ENCODE measurements around the gene OPN1MW3. TPM values are rescaled to one million over a fixed set of nuclear protein-coding genes. Genes with fewer than 3 reads are reported as not detected.
"Not testable (repeated sequence)": the region's sequence is repeated elsewhere in the genome, so short reads cannot be mapped to it uniquely, and the experiment has no call there.

OPN1MW3 gene
- total RNA-seq, result not detected

DNA sequence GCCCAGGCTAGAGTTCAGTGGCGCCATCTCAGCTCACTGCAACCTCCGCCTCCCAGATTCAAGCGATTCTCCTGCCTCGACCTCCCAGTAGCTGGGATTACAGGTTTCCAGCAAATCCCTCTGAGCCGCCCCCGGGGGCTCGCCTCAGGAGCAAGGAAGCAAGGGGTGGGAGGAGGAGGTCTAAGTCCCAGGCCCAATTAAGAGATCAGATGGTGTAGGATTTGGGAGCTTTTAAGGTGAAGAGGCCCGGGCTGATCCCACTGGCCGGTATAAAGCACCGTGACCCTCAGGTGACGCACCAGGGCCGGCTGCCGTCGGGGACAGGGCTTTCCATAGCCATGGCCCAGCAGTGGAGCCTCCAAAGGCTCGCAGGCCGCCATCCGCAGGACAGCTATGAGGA lies at the start of gene OPN1MW3:
Gene OPN1MW3, plus strand, starts transcription at position 301 of the 400 bp plus-strand sequence. Its CDS starts 38 bp downstream, at position 339.
- H3K27ac ChIP-seq; DNase-seq (ENCODE audit: low spot score in 2 of 2); H3K27me3 ChIP-seq; H3K36me3 ChIP-seq; H3K4me3 ChIP-seq; H3K4me1 ChIP-seq; intact Hi-C loops (cut with DNase I); H3K9me3 ChIP-seq: not testable (repeated sequence)

DNA sequence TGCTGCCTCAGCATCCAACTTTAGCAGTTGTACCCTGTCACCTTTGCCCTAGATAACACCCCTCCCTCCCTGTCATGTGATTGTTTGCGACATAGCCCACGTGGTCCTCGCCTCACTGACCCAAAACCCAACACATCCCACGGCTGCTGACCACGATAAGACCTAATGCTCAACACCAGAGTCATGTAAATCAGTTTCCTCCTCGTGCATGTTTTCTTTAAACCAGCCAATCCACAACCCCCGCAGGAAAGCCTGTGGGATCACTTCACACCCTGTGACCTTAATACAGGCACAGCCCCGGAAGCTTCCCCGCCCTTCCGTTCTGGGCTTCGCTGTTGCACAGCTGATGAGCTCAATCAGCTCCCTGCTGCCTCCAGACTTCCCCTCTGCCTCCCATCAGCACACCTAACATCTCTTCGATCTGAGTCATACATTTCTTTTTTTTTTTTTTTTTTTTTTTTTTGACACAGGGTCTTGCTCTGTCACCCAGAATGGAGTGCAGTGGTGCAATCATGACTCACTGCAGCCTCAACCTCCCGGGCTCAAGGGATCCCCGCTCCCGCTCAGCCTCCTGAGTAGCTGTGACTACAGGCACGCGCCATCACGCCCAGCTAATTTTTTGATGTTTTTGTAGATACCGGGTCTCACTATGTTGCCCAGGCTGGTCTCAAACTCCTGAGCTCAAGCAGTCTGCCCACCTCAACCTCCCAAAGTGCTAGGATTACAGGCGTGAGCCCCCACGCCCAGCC lies 47.5 kb upstream of the OPN1MW3 start:
- DNase-seq (ENCODE audit: low spot score in 2 of 2); H3K9me3 ChIP-seq; H3K36me3 ChIP-seq; H3K27ac ChIP-seq; intact Hi-C loops (cut with DNase I); H3K27me3 ChIP-seq; H3K4me3 ChIP-seq; H3K4me1 ChIP-seq: not testable (repeated sequence)

DNA sequence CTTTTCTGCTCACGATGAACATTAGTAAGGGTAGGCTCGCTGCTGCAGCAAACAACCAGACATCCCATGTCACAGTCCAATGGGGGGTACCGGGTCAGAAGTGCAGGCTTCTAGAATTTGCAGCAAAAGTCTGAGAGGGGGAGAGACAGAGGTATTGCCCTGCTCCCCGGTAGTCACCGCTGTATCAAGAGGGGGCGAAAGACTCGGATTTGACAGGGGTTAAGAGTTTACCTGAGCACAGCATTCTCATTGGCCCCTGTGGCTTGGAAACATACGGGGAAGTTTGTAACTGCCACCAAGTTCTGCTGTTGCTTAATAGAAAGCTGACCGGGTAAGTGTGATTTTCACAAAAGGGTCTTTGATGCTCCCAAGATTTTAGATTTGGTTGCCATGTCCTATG lies 46.3 kb upstream of the OPN1MW3 start:
- H3K27ac ChIP-seq; H3K4me3 ChIP-seq; H3K36me3 ChIP-seq; H3K9me3 ChIP-seq; H3K4me1 ChIP-seq; intact Hi-C loops (cut with DNase I); H3K27me3 ChIP-seq: not testable (repeated sequence)
- peak in 1 of 2 donors; percentile 15 for DNase-seq (ENCODE audit: low spot score in 2 of 2)

DNA sequence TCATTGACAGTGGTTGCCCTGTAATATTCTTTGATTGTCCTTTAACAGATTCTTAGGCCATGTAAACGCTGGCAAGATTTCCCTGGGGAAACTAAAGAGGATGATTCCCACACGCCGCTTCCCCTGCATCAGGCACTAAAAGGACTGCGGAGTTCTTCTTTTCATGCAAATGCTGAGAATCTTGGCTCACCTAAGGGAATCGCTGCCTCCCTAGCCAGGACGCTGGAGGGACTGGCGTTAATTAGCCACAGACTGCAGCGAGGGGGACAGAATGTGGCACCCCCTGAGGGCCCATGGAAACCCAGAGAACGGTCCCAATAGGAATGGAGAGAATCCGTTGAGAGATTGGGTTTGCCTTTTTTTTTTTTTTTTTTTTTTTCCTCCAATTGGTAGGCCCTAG lies 45.9 kb upstream of the OPN1MW3 start:
- H3K4me3 ChIP-seq; H3K36me3 ChIP-seq; H3K4me1 ChIP-seq; DNase-seq (ENCODE audit: low spot score in 2 of 2); H3K27ac ChIP-seq; intact Hi-C loops (cut with DNase I); H3K27me3 ChIP-seq; H3K9me3 ChIP-seq: not testable (repeated sequence)

DNA sequence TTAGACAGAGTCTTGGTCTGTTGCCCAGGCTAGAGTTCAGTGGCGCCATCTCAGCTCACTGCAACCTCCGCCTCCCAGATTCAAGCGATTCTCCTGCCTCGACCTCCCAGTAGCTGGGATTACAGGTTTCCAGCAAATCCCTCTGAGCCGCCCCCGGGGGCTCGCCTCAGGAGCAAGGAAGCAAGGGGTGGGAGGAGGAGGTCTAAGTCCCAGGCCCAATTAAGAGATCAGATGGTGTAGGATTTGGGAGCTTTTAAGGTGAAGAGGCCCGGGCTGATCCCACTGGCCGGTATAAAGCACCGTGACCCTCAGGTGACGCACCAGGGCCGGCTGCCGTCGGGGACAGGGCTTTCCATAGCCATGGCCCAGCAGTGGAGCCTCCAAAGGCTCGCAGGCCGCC lies 37.9 kb upstream of the OPN1MW3 start, which contains the start of gene OPN1MW2:
Gene OPN1MW2, plus strand, starts transcription at position 301 of the 400 bp plus-strand sequence. Its CDS starts 60 bp downstream, at position 361.
- H3K27me3 ChIP-seq; H3K9me3 ChIP-seq; H3K27ac ChIP-seq; intact Hi-C loops (cut with DNase I); H3K4me3 ChIP-seq; H3K36me3 ChIP-seq; H3K4me1 ChIP-seq; DNase-seq (ENCODE audit: low spot score in 2 of 2): not testable (repeated sequence)

DNA sequence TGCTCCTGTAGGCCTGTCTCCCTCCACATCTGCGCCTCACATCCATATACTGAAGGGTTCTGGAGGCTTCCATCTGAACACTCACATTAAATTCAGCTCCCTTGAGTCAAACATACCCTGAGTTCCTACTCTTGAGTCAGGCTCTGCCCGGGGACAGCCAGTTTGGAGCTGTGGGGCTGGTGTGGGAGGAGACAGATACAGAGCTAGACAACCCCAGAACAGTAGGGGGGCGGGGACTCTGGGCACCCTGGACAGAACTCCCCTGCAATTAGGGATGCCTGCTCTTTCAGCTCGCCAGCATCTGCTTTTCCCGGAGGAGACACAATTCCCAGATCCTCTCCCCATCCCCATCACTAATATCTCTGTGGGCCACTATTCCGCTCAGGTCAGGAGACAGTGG lies 32.1 kb upstream of the OPN1MW3 start:
- DNase-seq (ENCODE audit: low spot score in 2 of 2); H3K36me3 ChIP-seq; intact Hi-C loops (cut with DNase I); H3K9me3 ChIP-seq; H3K27ac ChIP-seq; H3K27me3 ChIP-seq; H3K4me1 ChIP-seq; H3K4me3 ChIP-seq: not testable (repeated sequence)

DNA sequence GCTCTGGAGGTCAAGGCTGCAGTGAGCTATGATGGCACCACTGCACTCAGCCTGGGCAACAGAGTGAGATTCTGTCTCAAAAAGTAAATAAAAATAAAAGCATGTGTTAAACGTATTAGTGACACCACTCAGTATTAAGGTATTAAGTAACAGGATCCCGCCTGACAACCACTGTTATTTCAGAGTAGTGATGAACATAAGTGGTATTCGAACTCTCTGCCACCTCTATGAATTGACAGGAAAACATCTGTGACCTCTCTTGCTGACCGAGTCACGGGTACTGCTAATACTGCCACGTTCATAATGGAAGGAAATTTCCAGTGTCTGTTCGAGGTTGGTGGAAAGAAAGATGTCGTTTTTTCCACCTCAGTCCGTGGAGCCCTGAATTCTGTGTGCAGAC lies 30.7 kb upstream of the OPN1MW3 start:
- intact Hi-C loops (cut with DNase I); DNase-seq (ENCODE audit: low spot score in 2 of 2); H3K4me3 ChIP-seq; H3K36me3 ChIP-seq; H3K27ac ChIP-seq; H3K27me3 ChIP-seq; H3K4me1 ChIP-seq; H3K9me3 ChIP-seq: not testable (repeated sequence)

DNA sequence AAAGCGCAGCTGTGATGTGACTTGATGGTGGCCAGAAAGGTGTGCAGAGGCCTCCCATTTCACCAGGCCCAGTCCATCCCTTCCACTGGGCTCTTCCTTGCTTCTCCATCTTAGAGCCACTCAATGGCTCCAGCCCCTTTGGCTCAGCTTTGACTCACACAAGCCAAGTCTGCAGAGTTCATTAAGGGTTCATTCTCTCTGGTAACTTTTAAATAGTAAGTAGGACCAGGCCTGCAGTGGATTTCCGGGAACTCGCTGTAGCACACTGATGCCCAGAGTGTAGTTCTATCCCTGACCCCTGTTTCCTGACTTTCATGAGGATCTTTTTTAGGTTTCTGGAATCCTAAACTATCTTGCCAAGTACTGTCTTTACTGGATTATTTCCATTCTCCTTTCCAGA lies 25.9 kb upstream of the OPN1MW3 start:
- H3K36me3 ChIP-seq; DNase-seq (ENCODE audit: low spot score in 2 of 2); intact Hi-C loops (cut with DNase I); H3K27ac ChIP-seq; H3K27me3 ChIP-seq; H3K9me3 ChIP-seq; H3K4me1 ChIP-seq; H3K4me3 ChIP-seq: not testable (repeated sequence)

DNA sequence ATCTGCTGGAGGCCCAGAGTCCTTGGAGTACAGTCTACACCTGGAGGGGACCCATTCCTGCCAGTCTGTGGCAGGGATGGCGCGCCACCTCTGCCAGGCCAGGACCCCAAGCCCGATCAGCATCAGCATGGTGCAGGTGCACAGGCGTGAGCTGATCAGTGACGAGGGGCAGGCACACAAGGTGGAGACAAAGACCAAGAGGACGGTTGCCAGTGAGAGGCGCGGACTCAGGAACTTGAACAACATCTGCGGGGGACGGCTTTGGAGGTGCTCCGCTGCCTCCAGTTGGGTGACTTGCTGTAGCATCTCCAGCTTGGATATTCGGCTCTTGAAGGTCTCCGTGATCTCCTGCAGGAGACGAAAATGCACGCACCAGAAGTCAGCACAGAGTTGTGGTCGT lies 23.8 kb upstream of the OPN1MW3 start:
- H3K36me3 ChIP-seq; H3K27ac ChIP-seq; H3K9me3 ChIP-seq; H3K4me1 ChIP-seq; intact Hi-C loops (cut with DNase I); H3K27me3 ChIP-seq; DNase-seq (ENCODE audit: low spot score in 2 of 2); H3K4me3 ChIP-seq: not testable (repeated sequence)

DNA sequence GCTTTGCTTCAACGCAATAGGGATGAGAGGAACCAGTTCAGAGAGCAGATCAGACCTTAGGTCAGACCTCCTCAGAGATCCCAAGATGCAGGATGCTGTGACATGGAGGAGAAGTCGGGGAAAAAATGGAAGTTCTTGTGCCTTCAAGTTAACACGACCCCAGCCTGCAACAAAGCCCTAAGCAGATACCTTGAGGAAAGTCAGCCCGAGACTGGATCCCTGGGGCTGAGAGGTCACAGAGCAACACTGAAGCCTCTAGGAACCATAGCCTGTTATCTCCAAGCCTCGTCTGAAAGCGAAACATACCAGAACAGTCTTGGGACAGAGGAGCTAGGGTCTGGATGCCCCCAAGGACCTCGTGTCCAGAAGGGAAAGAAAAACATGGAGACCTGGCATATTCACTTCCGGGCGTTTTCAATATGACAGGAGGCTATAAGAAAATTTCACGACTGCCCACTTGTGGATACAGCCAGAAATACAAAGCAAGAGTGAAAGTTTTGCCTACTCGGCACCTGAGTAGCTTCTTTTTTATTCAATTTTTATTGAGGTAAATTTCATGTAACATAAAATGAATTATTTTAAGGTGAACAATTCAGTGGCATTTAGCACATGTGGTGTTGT lies 18.3 kb upstream of the OPN1MW3 start:
- H3K4me3 ChIP-seq; H3K9me3 ChIP-seq; H3K36me3 ChIP-seq; H3K27ac ChIP-seq; H3K4me1 ChIP-seq; intact Hi-C loops (cut with DNase I); H3K27me3 ChIP-seq: not testable (repeated sequence)
- peak in 1 of 2 donors; percentile 16 for DNase-seq (ENCODE audit: low spot score in 2 of 2)

DNA sequence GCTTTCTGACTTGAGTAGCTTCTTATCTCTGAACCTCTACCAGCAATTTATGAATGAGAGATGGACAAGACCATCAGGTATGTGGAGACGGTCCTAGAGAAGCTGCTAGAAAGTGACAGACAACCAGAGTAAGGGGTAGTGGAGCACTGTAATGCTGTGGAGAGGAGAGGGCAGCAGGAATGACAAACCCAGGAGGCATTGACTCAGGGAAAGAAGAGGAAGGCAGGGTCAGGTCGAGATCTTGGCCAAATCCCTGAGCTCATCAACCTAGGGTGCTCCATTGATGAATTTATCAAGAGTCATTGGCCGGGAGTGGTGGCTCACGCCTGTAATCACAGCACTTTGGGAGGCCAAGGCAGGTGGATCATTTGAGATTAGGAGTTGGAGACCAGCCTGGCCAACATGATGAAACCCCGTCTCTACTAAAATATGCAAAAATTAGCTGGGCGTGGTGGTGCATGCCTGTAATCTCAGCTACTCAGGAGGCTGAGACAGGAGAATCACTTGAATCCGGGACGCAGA lies 17.3 kb upstream of the OPN1MW3 start:
- H3K4me3 ChIP-seq; H3K4me1 ChIP-seq; H3K36me3 ChIP-seq; intact Hi-C loops (cut with DNase I); H3K27me3 ChIP-seq; H3K9me3 ChIP-seq; H3K27ac ChIP-seq: not testable (repeated sequence)
- DNase-seq (ENCODE audit: low spot score in 2 of 2), result peak in 1 of 2 donors; percentile 48

DNA sequence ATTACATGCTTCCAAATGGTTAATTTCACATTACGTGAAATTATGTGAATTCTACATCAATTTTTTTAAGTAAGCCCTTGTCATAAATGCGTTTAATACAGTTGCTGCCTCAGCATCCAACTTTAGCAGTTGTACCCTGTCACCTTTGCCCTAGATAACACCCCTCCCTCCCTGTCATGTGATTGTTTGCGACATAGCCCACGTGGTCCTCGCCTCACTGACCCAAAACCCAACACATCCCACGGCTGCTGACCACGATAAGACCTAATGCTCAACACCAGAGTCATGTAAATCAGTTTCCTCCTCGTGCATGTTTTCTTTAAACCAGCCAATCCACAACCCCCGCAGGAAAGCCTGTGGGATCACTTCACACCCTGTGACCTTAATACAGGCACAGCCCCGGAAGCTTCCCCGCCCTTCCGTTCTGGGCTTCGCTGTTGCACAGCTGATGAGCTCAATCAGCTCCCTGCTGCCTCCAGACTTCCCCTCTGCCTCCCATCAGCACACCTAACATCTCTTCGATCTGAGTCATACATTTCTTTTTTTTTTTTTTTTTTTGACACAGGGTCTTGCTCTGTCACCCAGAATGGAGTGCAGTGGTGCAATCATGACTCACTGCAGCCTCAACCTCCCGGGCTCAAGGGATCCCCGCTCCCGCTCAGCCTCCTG lies 9.9 kb upstream of the OPN1MW3 start:
- H3K27ac ChIP-seq; H3K9me3 ChIP-seq; H3K4me3 ChIP-seq; DNase-seq (ENCODE audit: low spot score in 2 of 2); H3K27me3 ChIP-seq; intact Hi-C loops (cut with DNase I); H3K36me3 ChIP-seq; H3K4me1 ChIP-seq: not testable (repeated sequence)

DNA sequence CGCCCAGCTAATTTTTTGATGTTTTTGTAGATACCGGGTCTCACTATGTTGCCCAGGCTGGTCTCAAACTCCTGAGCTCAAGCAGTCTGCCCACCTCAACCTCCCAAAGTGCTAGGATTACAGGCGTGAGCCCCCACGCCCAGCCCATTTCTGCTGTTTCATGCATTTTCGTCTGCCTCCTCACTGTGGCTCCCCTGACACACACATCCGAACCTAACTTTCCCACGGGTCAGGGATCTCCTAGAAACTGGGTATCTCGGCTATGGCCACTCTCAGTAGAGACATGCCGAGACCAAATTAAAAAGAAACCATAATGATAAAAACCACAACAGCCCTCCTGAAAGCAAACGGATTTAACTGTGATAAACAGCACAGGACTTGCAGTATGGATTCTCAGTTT lies 9.3 kb upstream of the OPN1MW3 start:
- H3K4me1 ChIP-seq; H3K9me3 ChIP-seq; H3K36me3 ChIP-seq; intact Hi-C loops (cut with DNase I); H3K27me3 ChIP-seq; DNase-seq (ENCODE audit: low spot score in 2 of 2); H3K4me3 ChIP-seq; H3K27ac ChIP-seq: not testable (repeated sequence)

DNA sequence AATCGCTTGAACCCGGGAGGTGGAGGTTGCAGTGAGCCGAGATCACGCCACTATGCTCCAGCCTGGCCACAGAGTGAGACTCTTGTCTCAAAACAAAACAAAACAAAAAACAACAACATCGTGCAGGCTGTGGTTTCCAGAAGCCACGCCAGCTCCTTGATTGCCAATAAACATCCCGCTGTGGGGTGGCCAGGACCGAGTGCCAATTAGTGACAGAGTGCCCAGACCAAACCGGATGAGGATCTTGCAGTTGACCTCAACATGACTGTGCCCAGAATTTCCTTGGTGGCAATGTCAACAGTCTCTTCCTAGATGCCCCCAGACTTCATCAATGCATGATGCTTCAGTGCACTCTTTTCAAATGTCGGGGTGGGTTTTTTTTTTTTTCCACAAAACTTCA lies 1.3 kb downstream of the OPN1MW3 start:
- H3K27ac ChIP-seq; H3K4me3 ChIP-seq; intact Hi-C loops (cut with DNase I); DNase-seq (ENCODE audit: low spot score in 2 of 2); H3K27me3 ChIP-seq; H3K9me3 ChIP-seq; H3K4me1 ChIP-seq; H3K36me3 ChIP-seq: not testable (repeated sequence)

Measured in ascending aorta (tissue), 2 donors.